Measurements from ENCODE around the gene PRDM7. TPM values are rescaled to one million over a fixed set of nuclear protein-coding genes. Genes with fewer than 3 reads are reported as not detected.

PRDM7 gene
- total RNA-seq, 1 experiment from 2014 or later = not detected

DNA sequence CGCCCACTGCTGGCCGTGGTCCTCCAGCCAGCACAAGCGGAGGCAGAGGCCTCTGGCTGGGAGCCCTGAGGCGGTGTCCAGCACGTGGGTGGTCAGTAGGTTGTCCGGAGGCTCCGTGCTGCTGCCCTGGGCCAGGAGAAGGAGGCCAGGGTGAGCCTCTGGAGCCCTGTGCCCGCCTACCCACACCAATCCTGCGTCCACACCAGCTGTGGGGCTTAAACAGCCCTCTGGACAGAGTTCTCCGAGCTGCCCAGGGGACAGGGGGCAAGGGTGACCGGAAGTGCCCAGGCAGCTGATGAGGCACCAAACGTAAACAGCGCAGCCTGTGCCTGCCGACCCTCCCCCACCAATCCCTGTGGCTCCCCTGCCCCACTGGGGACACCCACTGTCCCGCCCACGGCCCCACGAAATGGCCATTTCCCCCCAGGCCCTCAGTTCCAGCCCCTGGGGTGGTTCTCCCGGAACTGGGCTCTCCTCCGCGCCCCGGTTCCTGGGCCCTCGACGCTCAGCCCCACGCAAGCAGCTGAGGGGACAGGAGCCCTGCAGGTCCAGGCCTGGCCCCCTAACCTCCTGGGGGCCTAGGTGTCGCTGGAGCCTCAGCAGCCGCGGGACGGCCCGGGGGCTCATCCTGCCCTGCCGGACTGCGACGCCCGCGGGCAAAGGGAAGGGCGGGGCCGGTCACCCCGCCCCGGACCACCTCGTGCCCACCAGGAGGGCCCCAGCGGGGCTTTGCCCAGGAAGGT lies 30.0 kb downstream of the PRDM7 start:
- DNase-seq = peak; percentile 55
- TF ChIP-seq, protein P1, sequence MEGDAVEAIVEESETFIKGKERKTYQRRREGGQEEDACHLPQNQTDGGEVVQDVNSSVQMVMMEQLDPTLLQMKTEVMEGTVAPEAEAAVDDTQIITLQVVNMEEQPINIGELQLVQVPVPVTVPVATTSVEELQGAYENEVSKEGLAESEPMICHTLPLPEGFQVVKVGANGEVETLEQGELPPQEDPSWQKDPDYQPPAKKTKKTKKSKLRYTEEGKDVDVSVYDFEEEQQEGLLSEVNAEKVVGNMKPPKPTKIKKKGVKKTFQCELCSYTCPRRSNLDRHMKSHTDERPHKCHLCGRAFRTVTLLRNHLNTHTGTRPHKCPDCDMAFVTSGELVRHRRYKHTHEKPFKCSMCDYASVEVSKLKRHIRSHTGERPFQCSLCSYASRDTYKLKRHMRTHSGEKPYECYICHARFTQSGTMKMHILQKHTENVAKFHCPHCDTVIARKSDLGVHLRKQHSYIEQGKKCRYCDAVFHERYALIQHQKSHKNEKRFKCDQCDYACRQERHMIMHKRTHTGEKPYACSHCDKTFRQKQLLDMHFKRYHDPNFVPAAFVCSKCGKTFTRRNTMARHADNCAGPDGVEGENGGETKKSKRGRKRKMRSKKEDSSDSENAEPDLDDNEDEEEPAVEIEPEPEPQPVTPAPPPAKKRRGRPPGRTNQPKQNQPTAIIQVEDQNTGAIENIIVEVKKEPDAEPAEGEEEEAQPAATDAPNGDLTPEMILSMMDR (conservative IDR thresholded peaks at IDR 0.05) = no peak
- H4K8ac ChIP-seq (replicated peaks; ENCODE audit: insufficient read length, low read depth, low read length) = no peak overlapping the region
- no peak overlapping the region for H2BK12ac ChIP-seq (ENCODE audit: insufficient read length, low read depth, low read length)
- no peaks in the 10 kb centered on the region for H4K20me1 ChIP-seq (ENCODE audit: control insufficient read depth, insufficient read depth, insufficient read length)
- H3T11ph ChIP-seq (ENCODE audit: low read length) = no peak overlapping the region
- peak overlapping the region; percentile 48 for H3K4me2 ChIP-seq (ENCODE audit: insufficient read depth, insufficient read length, low read length)
- no CpG with 5 or more reads among the region's 40 CpGs for WGBS (ENCODE audit: extremely low coverage, insufficient read length, low lambda C conversion rate)
- H2BK5ac ChIP-seq (ENCODE audit: insufficient read length, low read length) = no peak overlapping the region
- H3K27ac ChIP-seq (ENCODE audit: insufficient read length, low read depth, low read length) = no peak overlapping the region
- no peak overlapping the region for H3K4ac ChIP-seq (ENCODE audit: low read depth, low read length)
- H3K79me1 ChIP-seq (ENCODE audit: insufficient read depth, low read depth, low read length, poor library complexity, severe bottlenecking) = no peaks in the 10 kb centered on the region
- Mint-ChIP-seq H3K4me1 (peaks cover 8% of the 10 kb centered on the region in 2 experiments), H3K27ac (no peak overlapping the region), H3K27me3 (ENCODE audit: low read depth) (peaks cover 2% of the 10 kb centered on the region; the same call in 1 of the 2 replicates), H3K36me3 (ENCODE audit: insufficient read depth in 1 of 3, low read depth in 3 of 3) (peaks cover 0 to 20% (median 16%) of the 10 kb centered on the region in 3 experiments; a peak in 4 of 7 replicates), H3K4me3 (peak overlapping the region; percentile 47 to 71), H3K9me3 (peaks cover 4 to 5% of the 10 kb centered on the region in 2 experiments; a peak in 3 of 5 replicates)
- no peak overlapping the region for H4K91ac ChIP-seq (ENCODE audit: insufficient read length, low read depth, low read length)
- no peak overlapping the region for H2AFZ ChIP-seq (ENCODE audit: low read length)
- no peaks in the 10 kb centered on the region for H3K27me3 ChIP-seq (ENCODE audit: insufficient read depth, low read length)
- no peak overlapping the region for H3K56ac ChIP-seq (ENCODE audit: insufficient read length, low read depth, low read length)
- H3K79me2 ChIP-seq (ENCODE audit: insufficient read depth, low read length) = no peaks in the 10 kb centered on the region
- H3K4me1 ChIP-seq (ENCODE audit: insufficient read depth, low read length) = no peaks in the 10 kb centered on the region
- no peak overlapping the region; the same call in 1 of the 2 replicates for H3K14ac ChIP-seq (ENCODE audit: insufficient read depth, low read length)
- H3K9ac ChIP-seq (ENCODE audit: extremely low read depth, insufficient read length, low read length) = no peak overlapping the region
- H2BK120ac ChIP-seq (ENCODE audit: low read depth, low read length, poor library complexity, severe bottlenecking) = no peak overlapping the region
- H3K9me3 ChIP-seq (ENCODE audit: control insufficient read depth, low read depth, low read length) = no peaks in the 10 kb centered on the region
- H3K18ac ChIP-seq (ENCODE audit: insufficient read length, low read depth, low read length) = no peak overlapping the region
- no peak overlapping the region for H2AK5ac ChIP-seq (ENCODE audit: insufficient read length, low read length)
- peaks cover 8% of the 10 kb centered on the region for H3K23me2 ChIP-seq (ENCODE audit: insufficient read length, low read depth, low read length, poor library complexity, severe bottlenecking)
- H3K23ac ChIP-seq (ENCODE audit: insufficient read length, low read depth, low read length) = no peak overlapping the region
- no peak overlapping the region for H4K5ac ChIP-seq (ENCODE audit: insufficient read length, low read depth, low read length)
- no peak overlapping the region for H2BK20ac ChIP-seq (ENCODE audit: low read depth, low read length, poor library complexity, severe bottlenecking)
- H2BK15ac ChIP-seq (ENCODE audit: low read depth, low read length) = peak overlapping the region; percentile 26; the same call in 1 of the 2 replicates

Measured in H9 (cell line).